IPS-15b (cell line): ENCODE data around the gene SCRN3.

Experiments used
- H3K27me3 ChIP-seq: one replicate; pipeline ENCODE4 v1.6.1; 2013; ENCODE audit warnings: low read length; ENCODE audit not compliant: control insufficient read depth, insufficient read depth
- H3K36me3 ChIP-seq: one replicate; pipeline ENCODE4 v1.6.1; 2013; ENCODE audit warnings: low read length; ENCODE audit not compliant: control insufficient read depth, insufficient read depth
- H3K4me1 ChIP-seq: one replicate; pipeline ENCODE4 v1.6.1; 2013; ENCODE audit warnings: mild to moderate bottlenecking, low read length; ENCODE audit not compliant: control insufficient read depth, insufficient read depth
- H3K4me3 ChIP-seq: one replicate; pipeline ENCODE4 v1.5.1; 2013; ENCODE audit warnings: low read depth, low read length
- H3K9ac ChIP-seq: one replicate; pipeline ENCODE4 v1.6.1; 2013; ENCODE audit warnings: low read depth, mild to moderate bottlenecking, low read length
- H3K9me3 ChIP-seq: one replicate; pipeline ENCODE4 v1.6.1; 2013; ENCODE audit warnings: mild to moderate bottlenecking, low read length; ENCODE audit not compliant: control insufficient read depth, insufficient read depth

Gene SCRN3

GRCh38 chr2:174449033-174449432, 53.5 kb downstream of the SCRN3 start:
- Histone ChIP-seq H3K27me3 (no peaks in the 10 kb centered on the region), H3K4me1 (peaks cover 3% of the 10 kb centered on the region), H3K4me3 (no peak overlapping the region), H3K9ac (no peak overlapping the region), H3K36me3 (no peaks in the 10 kb centered on the region), H3K9me3 (no peaks in the 10 kb centered on the region)

GRCh38 chr2:174450021-174450816, 54.7 kb downstream of the SCRN3 start:
- Histone ChIP-seq H3K9ac (no peak overlapping the region), H3K4me1 (no peaks in the 10 kb centered on the region), H3K27me3 (no peaks in the 10 kb centered on the region), H3K4me3 (no peak overlapping the region), H3K36me3 (no peaks in the 10 kb centered on the region), H3K9me3 (no peaks in the 10 kb centered on the region)

GRCh38 chr2:174454566-174454965, 59.0 kb downstream of the SCRN3 start:
- Histone ChIP-seq H3K9ac (no peak overlapping the region), H3K9me3 (no peaks in the 10 kb centered on the region), H3K36me3 (no peaks in the 10 kb centered on the region), H3K27me3 (no peaks in the 10 kb centered on the region), H3K4me1 (no peaks in the 10 kb centered on the region), H3K4me3 (no peak overlapping the region)

DNA sequence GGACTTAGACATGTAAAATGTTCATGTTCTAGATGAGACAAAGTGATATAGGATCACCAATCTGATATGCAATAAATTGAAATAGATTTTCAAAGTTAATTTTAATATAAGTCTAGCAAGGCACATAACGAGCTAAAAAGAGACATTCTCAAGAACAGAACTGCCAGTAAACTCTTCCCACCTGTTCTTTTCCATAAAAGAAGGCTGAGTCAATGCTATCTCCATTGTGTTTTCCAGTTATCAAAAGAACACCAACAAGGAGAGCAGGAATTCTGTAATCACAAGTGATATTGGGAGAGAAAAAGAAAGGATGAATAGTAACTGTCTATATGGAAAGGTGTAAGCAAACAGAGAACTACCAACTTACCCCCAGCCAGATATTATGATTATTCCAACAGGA, 65.7 kb downstream of the SCRN3 start:
- H3K9me3 ChIP-seq = no peaks in the 10 kb centered on the region
- H3K4me1 ChIP-seq = no peaks in the 10 kb centered on the region
- H3K9ac ChIP-seq = no peak overlapping the region
- no peak overlapping the region for H3K4me3 ChIP-seq
- H3K27me3 ChIP-seq = no peaks in the 10 kb centered on the region
- H3K36me3 ChIP-seq = no peaks in the 10 kb centered on the region

DNA sequence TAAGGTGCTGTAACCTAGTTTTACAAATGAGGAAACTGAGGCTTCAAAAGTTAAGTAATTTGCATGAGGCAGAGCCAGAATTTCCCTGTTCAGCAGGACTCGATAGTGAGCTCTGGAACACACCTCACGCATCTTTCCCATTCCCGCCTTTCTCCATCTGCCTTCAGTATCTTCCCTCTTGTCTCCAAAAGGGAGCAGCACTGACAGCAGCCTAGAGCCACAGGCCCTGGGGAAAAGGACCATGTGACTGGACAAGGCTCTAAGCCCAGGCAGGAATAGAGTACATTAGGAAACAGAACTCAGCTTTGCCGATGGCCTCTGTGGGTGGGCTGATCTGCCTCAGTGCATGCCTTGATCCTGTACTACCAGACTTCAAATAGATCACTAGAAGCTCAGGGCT, 69.8 kb downstream of the SCRN3 start:
- Histone ChIP-seq H3K27me3 (no peaks in the 10 kb centered on the region), H3K36me3 (no peaks in the 10 kb centered on the region)

DNA sequence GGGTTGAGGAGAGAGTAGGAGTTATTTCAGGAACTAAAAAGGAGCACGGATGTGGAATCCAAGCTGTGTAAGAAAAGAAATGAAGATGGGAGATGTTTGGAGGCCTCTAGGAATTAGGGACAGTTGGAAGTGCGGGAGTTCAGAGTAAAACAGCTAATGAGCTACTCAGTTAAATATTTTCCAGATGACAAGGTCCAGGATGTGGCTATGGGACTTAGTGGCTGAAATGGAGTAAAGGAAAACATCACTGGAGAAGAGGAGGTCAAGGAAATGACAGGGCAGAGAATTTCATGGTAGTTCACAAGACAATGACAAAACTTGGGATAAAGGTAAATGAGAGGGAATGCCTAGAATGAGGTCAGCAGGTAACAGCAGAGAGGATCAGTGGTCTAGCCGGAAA, 78.3 kb downstream of the SCRN3 start:
- no peaks in the 10 kb centered on the region for H3K4me1 ChIP-seq
- no peaks in the 10 kb centered on the region for H3K27me3 ChIP-seq
- H3K36me3 ChIP-seq = no peaks in the 10 kb centered on the region
- H3K4me3 ChIP-seq = no peak overlapping the region
- no peaks in the 10 kb centered on the region for H3K9me3 ChIP-seq
- H3K9ac ChIP-seq = no peak overlapping the region

More for the DNA sequence above, 69.8 kb downstream of the SCRN3 start:
- H3K4me3 ChIP-seq = no peak overlapping the region
- H3K9me3 ChIP-seq = no peaks in the 10 kb centered on the region
- H3K4me1 ChIP-seq = no peaks in the 10 kb centered on the region
- no peak overlapping the region for H3K9ac ChIP-seq

- H3K9ac ChIP-seq = no peak overlapping the region
- no peaks in the 10 kb centered on the region for H3K9me3 ChIP-seq
- H3K36me3 ChIP-seq = no peaks in the 10 kb centered on the region
- H3K4me3 ChIP-seq = no peak overlapping the region
- no peaks in the 10 kb centered on the region for H3K4me1 ChIP-seq
- no peaks in the 10 kb centered on the region for H3K27me3 ChIP-seq
Measured at GRCh38 chr2:174477759-174478158, 82.2 kb downstream of the SCRN3 start.
